ENCODE data around the gene P2RY6.
A peak's percentile ranks its signal among the peaks of the same experiment; 100 is the strongest.

Gene P2RY6

GRCh38 chr11:73249853-73250783 lies 22.0 kb upstream of the P2RY6 start:
- in situ Hi-C loops (cut with HindIII; ENCODE audit: low sequenced_read_pairs), result no loop called here
- no peak for DNase-seq (ENCODE audit: low read depth)
- no peak overlapping the region for H3K4me3 ChIP-seq (ENCODE audit: low read depth, low read length)
- TF ChIP-seq CTCF (IDR thresholded peaks at IDR 0.05; ENCODE audit: low read depth, low read length, missing control alignments), result no peak

- no peak for TF ChIP-seq CTCF (IDR thresholded peaks at IDR 0.05; ENCODE audit: low read depth, low read length, missing control alignments)
- H3K4me3 ChIP-seq (ENCODE audit: low read depth, low read length), result no peak overlapping the region
- DNase-seq (ENCODE audit: low read depth), result no peak
- in situ Hi-C loops (cut with HindIII; ENCODE audit: low sequenced_read_pairs), result no loop called here
Measured at GRCh38 chr11:73252577-73253191, 19.5 kb upstream of the P2RY6 start.

GRCh38 chr11:73257342-73258103 lies 14.6 kb upstream of the P2RY6 start:
- in situ Hi-C loops (cut with HindIII; ENCODE audit: low sequenced_read_pairs), result no loop called here
- H3K4me3 ChIP-seq (ENCODE audit: low read depth, low read length), result no peak overlapping the region
- peak; percentile 95 for DNase-seq (ENCODE audit: low read depth)
- TF ChIP-seq CTCF (IDR thresholded peaks at IDR 0.05; ENCODE audit: low read depth, low read length, missing control alignments), result no peak

- no peak for DNase-seq (ENCODE audit: low read depth)
- no peak overlapping the region for H3K4me3 ChIP-seq (ENCODE audit: low read depth, low read length)
- no peak for TF ChIP-seq CTCF (IDR thresholded peaks at IDR 0.05; ENCODE audit: low read depth, low read length, missing control alignments)
- in situ Hi-C loops (cut with HindIII; ENCODE audit: low sequenced_read_pairs), result no loop called here
Measured at GRCh38 chr11:73258104-73259035, 13.8 kb upstream of the P2RY6 start.

GRCh38 chr11:73259406-73260126 lies 12.6 kb upstream of the P2RY6 start:
- no peak for DNase-seq (ENCODE audit: low read depth)
- no peak for TF ChIP-seq CTCF (IDR thresholded peaks at IDR 0.05; ENCODE audit: low read depth, low read length, missing control alignments)
- no peak overlapping the region for H3K4me3 ChIP-seq (ENCODE audit: low read depth, low read length)
- in situ Hi-C loops (cut with HindIII; ENCODE audit: low sequenced_read_pairs), result no loop called here
